ENCODE results near the gene CEP63.

The CEP63 gene

GRCh38 chr3:134471521-134472193 is 14.2 kb upstream of the CEP63 start:
- no peak for DNase-seq

GRCh38 chr3:134472831-134473230 is 13.0 kb upstream of the CEP63 start:
- no peak for DNase-seq

DNA sequence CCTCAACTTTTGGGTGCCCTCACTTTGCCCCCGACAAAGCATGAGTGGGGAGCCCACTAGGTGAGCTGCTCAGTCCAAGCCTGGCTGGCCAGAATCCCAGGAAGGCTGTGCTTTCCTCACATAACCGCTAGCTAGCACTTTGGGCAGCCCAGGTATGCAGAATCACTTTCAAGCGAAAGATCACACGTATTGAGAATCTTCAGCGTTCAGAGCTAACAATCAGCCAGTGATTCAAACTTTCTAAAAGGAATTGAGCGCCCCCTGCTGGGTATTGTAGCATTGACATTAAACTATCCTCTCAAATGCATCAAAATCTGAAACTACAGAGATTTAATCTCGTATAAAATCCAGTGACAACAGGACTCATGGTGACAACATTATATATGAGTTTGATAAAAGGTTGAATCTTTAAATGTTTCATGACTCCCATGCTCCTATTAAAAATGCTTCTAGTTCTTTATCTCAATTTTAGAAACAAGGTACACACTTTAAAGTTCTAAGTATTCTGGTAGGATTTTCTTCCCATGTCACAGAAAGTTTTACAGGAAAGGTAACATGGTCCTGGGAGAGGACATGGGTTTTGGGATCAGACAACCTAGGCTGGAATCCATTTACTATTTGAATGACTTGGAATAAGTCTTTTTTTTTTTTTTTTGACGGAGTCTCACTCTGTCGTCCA is 11.8 kb upstream of the CEP63 start:
- DNase-seq = peak; percentile 68 to 81

DNA sequence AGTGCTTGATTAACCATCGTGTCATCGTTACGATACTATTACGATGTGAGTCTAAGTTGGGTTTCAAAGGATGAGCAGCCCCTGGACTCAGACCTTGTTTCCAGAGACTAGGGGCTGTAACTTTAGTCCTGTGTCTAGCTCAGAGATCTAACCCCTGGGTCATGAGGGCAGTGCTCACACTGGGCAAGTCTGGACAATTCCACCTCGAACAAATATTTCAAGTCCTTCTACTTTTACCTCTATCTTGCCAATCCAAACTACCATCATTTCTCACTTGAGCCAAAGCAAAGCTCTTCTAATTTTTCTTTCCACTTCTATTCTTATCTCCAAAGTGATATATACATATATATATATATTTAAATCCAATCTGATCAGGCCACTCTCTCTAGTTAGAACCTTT is 10.9 kb upstream of the CEP63 start:
- no peak for DNase-seq

GRCh38 chr3:134476306-134476705 is 9.6 kb upstream of the CEP63 start:
- DNase-seq = no peak

GRCh38 chr3:134477002-134477401 is 8.9 kb upstream of the CEP63 start:
- no peak for DNase-seq

- DNase-seq = no peak
Measured at GRCh38 chr3:134477938-134478337, 7.9 kb upstream of the CEP63 start.

- no peak for DNase-seq
Measured at GRCh38 chr3:134480546-134480945, 5.3 kb upstream of the CEP63 start.

- DNase-seq = peak; percentile 14 to 31
Measured at GRCh38 chr3:134481166-134481565, 4.7 kb upstream of the CEP63 start.

DNA sequence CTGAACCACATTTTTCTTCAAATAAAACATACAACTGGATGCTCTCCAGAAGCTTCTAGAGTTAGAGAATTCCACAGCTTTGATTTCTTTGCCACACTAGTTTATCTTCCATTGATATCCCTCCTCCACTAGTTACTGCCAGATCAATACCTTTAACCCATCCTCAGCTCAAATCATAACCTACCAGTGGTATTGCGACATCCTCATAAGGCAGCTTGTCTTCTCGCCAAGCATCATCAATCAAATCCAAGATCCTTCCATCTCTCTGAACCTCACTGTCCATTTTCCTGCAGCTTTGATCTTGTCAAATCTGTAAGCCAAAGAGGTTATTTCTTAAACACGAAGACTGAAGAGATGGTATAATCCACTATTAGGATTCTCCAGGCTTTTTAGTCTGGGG is 3.2 kb upstream of the CEP63 start:
- DNase-seq = no peak

DNA sequence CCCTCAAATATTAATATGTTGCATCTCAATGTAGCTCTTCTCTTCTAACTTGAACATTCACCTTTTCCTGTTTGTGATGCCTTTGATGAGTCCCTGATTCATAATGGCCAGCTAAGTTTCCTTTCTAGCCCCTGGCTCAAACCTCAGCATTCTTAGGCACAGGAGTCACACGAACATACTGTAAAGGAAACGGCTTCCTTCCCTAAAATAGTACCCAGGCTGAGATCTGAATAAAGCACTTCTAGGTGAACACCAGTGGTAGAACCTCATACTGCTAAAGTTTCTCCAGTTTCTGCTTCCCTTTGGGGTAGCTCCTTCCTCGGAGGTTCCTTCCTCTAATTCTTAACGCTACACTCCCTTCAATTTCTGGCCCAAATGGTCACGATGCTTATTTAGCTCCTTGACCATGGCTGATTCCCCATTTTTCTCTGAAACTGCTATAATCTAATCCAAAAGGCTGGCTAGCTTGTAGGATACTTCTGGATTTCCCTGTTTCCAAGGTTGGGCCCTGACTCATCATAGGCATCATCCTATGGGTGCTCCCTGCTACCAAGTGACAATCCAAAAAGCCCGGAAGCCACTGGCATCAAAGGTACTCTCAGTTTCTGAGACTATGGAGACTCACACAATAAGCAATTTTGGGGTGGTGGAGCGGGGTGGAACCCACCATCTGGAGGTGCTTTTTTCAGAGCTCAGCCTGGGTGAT is 2.5 kb upstream of the CEP63 start:
- DNase-seq = peak; percentile 43 to 63

- DNase-seq = peak; percentile 49 to 56
Measured at GRCh38 chr3:134485075-134485717, 661 bp upstream of the CEP63 start.

DNA sequence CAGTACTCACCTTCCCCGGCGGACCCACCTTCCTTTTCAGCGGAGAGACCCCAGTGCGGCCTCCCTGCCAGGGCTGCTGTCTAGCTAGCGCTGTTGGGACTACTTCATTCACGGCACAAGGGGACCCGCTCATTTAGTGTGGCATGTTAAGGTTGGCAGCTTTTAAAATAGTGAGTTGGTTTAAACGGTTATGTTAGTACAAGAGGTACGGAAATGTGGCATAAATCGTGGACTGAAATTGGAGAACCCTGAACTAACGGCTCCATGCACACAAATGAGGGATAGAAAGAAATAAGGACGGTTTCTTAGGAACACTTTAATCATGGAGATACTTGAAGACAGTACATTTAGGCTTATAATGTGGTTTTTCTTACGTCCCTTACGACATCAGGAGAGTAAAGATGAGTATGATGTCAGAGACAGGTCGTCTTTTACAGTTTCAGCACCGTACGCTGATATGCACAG is 752 bp downstream of the CEP63 start:
- peak; percentile 43 to 56 for DNase-seq

DNA sequence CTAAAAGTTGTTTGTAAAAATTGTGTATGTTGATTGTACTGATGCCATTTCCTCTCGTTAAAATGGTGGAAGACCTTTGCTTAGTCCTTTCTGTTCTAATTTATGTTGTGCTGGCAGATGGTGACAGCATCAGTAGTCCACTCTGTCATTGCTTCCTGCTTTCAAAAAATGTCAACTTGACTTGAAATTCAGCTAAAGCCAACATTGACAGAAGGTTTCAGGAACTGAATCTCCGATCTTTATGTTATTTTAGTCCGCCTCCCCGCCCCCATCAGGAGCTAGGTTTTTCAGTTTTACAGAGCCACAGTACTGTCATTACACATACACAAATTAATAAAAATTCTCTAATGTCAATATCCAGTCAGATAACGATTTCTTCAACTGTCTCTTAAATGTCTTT is 1.5 kb downstream of the CEP63 start:
- peak; percentile 43 to 60 for DNase-seq

DNA sequence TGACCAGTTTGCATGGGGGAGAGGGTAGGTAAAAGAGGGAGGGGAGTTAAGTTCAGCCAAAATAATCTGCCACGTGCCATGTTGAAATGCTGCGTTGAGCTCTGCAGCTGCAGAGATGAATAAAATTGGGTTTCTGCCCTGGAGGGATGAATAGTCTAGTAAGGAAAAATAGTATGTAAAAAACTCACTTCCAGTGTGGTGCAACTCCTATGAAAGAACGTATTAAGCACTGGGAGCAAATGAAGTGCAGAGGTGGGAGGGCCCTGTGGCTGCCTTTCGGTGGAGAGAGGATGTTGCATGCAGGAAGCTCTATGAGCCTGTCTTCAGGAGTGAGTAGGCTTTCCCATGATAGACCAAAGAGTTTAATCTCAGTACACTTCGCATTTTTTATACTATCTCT is 8.6 kb downstream of the CEP63 start:
- peak; percentile 19 to 24 for DNase-seq

- no peak for DNase-seq
Measured at GRCh38 chr3:134495980-134496379, 10.1 kb downstream of the CEP63 start.

DNA sequence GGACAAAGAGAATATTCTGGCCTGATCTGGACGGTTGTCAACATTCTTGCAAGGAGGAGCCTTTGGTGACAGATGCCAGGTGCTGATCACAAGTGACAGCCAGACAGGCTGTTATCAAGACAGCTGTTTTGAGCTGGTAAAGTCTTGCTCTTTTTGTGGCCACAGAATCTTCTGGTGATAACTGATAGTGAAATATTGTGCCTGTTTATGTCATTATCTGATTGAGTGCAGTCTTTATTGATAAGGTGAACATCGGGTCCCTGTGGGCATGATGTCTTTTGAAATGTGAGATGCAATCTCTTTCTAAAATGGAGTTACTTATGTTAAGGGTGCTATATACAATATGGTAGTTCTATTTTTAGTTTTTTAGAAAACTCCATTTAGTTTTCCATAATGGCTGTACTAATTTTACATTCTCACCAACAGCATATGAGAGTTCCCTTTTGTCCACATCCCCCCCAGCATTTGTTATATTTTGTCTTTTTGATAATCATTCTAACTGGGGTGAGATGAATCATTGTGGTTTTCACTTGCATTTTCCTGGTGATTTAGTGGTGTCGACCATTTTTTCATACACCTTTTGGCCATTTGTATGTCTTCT is 10.7 kb downstream of the CEP63 start:
- no peak for DNase-seq

DNA sequence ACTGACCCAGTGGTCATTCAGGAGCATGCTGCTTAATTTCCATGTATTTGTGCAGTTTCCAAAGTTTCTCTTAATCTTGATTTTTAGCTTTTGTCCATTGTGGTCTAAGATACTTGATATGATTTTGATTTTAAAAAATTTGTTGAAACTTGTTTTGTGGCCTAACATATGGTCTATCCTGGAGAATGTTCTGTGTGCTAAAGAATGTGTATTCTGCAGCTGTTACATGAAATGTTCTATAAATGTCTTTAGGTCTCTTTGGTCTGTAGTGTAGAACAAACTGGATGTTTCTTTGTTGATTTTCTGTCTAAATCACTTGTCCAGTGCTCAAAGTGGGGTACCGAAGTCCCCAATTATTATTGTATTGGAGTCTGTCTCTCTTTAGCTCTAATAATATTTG is 17.4 kb downstream of the CEP63 start:
- no peak for DNase-seq

- no peak for DNase-seq
Measured at GRCh38 chr3:134504132-134504531, 18.3 kb downstream of the CEP63 start.

GRCh38 chr3:134505485-134505884 is 19.6 kb downstream of the CEP63 start:
- DNase-seq = no peak

- DNase-seq = no peak
Measured at GRCh38 chr3:134511500-134511899, 25.6 kb downstream of the CEP63 start.

GRCh38 chr3:134516905-134517304 is 31.0 kb downstream of the CEP63 start:
- DNase-seq = no peak

DNA sequence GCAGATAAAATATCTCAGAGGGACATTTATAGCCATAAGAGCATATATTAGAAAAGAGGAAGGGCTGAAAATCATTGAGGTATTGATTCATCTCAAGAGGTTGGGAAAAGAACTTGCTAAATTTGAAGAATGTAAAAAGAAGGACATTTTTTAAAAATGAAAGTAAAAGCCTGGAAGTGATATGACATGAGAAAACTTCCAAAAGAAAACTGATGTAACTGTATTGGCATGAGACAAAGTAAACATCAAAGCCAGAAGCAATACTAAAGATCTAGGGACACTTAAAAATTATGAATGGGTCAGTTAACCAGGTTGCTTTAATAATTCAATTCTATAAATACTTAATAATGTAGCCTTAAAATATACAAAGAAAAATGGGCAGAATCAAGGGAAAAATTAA is 31.9 kb downstream of the CEP63 start:
- DNase-seq = peak; percentile 6 to 19

Data from AML-193 (cell line).